ENCODE results near the gene DFFB.

DNA sequence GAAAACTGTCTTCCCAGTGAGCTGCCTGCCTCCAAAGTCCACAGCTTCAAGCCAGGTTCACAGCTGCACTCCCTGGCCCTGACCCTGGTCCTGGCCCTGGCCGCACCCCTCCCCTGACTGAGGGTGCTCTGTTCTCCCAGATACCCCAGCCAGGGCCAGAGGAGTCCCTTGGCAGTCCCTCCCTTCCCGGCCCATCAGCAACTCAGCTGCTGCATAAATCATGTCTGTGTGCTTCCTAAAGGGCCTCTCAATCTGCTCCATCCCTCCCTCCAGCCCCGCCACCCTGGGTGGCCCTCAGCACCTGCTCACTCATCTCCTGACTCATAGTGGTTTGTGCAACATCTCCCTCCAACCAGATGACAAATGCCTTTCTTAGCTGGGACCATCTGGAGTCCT, 67.5 kb downstream of the DFFB start:
- no peak for TF ChIP-seq POLR2A (conservative IDR thresholded peaks at IDR 0.05)
- TF ChIP-seq, protein P1, sequence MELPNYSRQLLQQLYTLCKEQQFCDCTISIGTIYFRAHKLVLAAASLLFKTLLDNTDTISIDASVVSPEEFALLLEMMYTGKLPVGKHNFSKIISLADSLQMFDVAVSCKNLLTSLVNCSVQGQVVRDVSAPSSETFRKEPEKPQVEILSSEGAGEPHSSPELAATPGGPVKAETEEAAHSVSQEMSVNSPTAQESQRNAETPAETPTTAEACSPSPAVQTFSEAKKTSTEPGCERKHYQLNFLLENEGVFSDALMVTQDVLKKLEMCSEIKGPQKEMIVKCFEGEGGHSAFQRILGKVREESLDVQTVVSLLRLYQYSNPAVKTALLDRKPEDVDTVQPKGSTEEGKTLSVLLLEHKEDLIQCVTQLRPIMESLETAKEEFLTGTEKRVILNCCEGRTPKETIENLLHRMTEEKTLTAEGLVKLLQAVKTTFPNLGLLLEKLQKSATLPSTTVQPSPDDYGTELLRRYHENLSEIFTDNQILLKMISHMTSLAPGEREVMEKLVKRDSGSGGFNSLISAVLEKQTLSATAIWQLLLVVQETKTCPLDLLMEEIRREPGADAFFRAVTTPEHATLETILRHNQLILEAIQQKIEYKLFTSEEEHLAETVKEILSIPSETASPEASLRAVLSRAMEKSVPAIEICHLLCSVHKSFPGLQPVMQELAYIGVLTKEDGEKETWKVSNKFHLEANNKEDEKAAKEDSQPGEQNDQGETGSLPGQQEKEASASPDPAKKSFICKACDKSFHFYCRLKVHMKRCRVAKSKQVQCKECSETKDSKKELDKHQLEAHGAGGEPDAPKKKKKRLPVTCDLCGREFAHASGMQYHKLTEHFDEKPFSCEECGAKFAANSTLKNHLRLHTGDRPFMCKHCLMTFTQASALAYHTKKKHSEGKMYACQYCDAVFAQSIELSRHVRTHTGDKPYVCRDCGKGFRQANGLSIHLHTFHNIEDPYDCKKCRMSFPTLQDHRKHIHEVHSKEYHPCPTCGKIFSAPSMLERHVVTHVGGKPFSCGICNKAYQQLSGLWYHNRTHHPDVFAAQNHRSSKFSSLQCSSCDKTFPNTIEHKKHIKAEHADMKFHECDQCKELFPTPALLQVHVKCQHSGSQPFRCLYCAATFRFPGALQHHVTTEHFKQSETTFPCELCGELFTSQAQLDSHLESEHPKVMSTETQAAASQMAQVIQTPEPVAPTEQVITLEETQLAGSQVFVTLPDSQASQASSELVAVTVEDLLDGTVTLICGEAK (IDR thresholded peaks at IDR 0.05), result no peak
- TF ChIP-seq, protein P1 (CRISPR knock-in tag; IDR thresholded peaks at IDR 0.05), result no peak
- TF ChIP-seq, protein P2, sequence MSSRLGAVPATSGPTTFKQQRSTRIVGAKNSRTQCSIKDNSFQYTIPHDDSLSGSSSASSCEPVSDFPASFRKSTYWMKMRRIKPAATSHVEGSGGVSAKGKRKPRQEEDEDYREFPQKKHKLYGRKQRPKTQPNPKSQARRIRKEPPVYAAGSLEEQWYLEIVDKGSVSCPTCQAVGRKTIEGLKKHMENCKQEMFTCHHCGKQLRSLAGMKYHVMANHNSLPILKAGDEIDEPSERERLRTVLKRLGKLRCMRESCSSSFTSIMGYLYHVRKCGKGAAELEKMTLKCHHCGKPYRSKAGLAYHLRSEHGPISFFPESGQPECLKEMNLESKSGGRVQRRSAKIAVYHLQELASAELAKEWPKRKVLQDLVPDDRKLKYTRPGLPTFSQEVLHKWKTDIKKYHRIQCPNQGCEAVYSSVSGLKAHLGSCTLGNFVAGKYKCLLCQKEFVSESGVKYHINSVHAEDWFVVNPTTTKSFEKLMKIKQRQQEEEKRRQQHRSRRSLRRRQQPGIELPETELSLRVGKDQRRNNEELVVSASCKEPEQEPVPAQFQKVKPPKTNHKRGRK (tag; IDR thresholded peaks at IDR 0.05), result no peak
- TF ChIP-seq, protein P3, sequence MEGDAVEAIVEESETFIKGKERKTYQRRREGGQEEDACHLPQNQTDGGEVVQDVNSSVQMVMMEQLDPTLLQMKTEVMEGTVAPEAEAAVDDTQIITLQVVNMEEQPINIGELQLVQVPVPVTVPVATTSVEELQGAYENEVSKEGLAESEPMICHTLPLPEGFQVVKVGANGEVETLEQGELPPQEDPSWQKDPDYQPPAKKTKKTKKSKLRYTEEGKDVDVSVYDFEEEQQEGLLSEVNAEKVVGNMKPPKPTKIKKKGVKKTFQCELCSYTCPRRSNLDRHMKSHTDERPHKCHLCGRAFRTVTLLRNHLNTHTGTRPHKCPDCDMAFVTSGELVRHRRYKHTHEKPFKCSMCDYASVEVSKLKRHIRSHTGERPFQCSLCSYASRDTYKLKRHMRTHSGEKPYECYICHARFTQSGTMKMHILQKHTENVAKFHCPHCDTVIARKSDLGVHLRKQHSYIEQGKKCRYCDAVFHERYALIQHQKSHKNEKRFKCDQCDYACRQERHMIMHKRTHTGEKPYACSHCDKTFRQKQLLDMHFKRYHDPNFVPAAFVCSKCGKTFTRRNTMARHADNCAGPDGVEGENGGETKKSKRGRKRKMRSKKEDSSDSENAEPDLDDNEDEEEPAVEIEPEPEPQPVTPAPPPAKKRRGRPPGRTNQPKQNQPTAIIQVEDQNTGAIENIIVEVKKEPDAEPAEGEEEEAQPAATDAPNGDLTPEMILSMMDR (IDR thresholded peaks at IDR 0.05 in 2 of 3, conservative IDR thresholded peaks at IDR 0.05 in 1 of 3; ENCODE audit: insufficient read depth in 2 of 3, low read depth in 1 of 3, low read length in 3 of 3), result no peak
- no peak for TF ChIP-seq SMC3 (conservative IDR thresholded peaks at IDR 0.05; ENCODE audit: insufficient read depth, low read depth, low read length)
- no peak for TF ChIP-seq SMARCA5 (IDR thresholded peaks at IDR 0.05)
- TF ChIP-seq, protein P4, sequence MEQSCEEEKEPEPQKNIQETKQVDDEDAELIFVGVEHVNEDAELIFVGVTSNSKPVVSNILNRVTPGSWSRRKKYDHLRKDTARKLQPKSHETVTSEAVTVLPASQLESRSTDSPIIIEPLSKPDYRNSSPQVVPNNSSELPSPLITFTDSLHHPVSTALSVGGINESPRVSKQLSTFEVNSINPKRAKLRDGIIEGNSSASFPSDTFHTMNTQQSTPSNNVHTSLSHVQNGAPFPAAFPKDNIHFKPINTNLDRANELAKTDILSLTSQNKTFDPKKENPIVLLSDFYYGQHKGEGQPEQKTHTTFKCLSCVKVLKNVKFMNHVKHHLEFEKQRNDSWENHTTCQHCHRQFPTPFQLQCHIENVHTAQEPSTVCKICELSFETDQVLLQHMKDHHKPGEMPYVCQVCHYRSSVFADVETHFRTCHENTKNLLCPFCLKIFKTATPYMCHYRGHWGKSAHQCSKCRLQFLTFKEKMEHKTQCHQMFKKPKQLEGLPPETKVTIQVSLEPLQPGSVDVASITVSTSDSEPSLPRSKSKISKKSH (CRISPR knock-in tag; IDR thresholded peaks at IDR 0.05), result no peak
- no peak for TF ChIP-seq ETS2 (tag; IDR thresholded peaks at IDR 0.05; ENCODE audit: borderline replicate concordance, poor library complexity, severe bottlenecking)
- no peak for TF ChIP-seq NCOA6 (IDR thresholded peaks at IDR 0.05)
- no peak for TF ChIP-seq TEAD4 (IDR thresholded peaks at IDR 0.05; ENCODE audit: low read length)
- no peak for TF ChIP-seq TEAD4 (CRISPR knock-in tag; IDR thresholded peaks at IDR 0.05; ENCODE audit: borderline replicate concordance)
- no peak for TF ChIP-seq TAF1 (IDR thresholded peaks at IDR 0.05; ENCODE audit: control insufficient read depth, extremely low read depth, insufficient read depth, low read length, severe bottlenecking)
- TF ChIP-seq BCL6 (CRISPR knock-in tag; IDR thresholded peaks at IDR 0.05), result no peak
- TF ChIP-seq CEBPB (tag; IDR thresholded peaks at IDR 0.05), result no peak

Measured in K562 (cell line).